ENCODE results near the gene PIK3C2B.
"Not testable (repeated sequence)": the region's sequence is repeated elsewhere in the genome, so short reads cannot be mapped to it uniquely, and the experiment has no call there.

PIK3C2B gene

GRCh38 chr1:204494281-204495077 lies at the start of gene PIK3C2B:
Gene PIK3C2B (minus strand): TSS chr1:204494805. CDS start chr1:204469802, 25,003 bp downstream.
- DNase-seq (ENCODE audit: low spot score): peak; percentile 99

DNA sequence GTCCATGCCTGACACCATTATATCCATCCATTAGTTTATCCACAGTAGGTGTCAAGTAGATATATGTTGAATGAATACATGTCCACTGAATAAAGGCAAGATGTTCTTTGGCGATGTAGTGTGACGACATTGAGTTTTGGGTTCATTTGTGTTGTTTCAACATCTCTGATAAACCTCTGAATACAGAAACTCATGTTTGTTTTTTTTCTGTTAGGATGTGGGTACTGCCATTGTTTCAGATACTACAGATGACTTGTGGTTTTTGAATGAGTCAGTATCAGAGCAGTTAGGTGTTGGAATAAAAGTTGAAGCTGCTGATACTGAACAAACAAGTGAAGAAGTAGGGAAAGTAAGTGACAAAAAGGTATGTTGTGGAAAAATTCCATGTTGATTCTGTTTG lies 49.7 kb upstream of the PIK3C2B start:
- no peak for DNase-seq (ENCODE audit: low spot score)

DNA sequence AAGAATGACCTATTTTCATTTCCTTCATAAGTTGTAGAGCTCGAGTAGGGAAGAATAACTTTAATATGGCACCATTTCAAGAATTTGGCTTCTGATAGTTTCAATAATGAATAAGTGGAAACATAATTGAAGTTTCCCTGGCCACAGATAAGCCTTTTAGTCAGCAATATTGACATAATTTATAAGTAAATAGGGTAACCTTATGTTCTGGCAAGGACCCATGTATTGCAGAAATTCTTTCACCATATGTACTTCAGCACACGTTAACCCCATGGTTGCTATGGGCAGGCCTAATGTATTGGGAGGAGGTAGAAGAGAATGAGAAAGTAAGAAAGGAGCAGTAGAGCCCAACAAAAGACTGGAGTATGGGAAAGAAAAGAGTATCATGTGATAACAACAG lies 47.0 kb upstream of the PIK3C2B start:
- no peak for DNase-seq (ENCODE audit: low spot score)

- no peak for DNase-seq (ENCODE audit: low spot score)
Observed at GRCh38 chr1:204532832-204533231, 38.2 kb upstream of the PIK3C2B start.

DNA sequence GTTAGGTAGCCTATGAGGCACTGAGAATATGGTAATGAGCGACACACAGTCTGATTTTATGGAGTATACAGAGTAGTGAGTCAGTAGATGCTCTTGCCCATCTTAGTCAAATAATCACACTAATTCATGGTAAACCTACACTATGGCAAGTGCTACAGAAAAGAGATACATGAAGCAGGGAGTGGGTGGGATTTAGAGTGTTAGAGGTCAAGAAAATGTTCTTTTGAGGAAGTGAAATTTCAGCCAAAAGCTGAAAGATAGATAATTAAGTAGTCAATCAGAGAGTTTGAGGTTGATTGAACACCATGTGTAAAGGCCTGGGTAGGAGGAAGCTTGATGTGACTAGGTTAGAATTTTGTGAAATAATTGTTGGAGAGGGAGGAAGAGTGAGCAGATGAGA lies 36.3 kb upstream of the PIK3C2B start:
- no peak for DNase-seq (ENCODE audit: low spot score)

DNA sequence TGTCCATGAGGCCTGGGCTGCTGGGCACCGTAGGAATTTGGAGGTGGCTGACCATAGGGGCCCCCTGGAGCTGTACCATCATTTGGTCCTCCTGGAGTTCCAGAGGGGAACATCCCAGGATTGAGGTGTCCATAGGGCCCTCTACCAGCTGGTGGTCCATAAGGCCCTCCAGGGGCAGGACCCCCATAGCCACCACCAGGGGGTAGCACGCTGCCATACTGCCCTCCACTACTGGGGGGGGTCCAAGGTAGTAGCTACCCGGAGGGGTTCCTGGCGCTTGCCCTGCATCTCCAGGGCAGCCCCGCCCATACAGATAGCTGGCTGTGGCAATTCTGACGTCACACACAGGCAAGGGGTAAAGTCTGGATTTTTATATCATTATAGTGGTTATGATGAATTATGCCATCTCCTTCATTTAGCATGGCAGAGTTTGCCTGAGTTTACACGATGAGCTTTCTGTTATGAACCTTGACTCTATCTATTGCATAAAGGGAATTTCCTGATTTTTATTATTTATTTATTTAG lies 34.8 kb upstream of the PIK3C2B start:
- DNase-seq (ENCODE audit: low spot score): peak; percentile 15

DNA sequence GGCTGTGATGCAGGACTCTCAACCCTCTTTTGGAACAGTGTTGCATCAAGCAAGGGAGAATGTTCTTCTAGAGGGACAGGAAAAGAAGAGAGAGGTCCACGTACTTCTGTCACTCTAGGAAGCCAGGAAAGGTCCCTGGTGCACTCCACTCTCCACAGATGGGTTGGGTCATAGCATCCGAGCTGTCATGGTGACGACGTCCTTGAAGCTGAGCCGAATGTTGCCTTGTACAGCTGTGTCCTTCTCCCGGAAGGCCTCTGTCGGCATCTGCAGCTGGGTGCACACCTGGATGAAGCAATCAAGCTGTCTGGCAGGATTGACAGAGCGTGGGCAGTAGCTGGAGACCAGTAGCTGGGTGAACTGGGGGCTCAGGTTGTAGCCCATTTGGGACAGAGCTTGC lies 34.1 kb upstream of the PIK3C2B start:
- DNase-seq (ENCODE audit: low spot score): no peak

DNA sequence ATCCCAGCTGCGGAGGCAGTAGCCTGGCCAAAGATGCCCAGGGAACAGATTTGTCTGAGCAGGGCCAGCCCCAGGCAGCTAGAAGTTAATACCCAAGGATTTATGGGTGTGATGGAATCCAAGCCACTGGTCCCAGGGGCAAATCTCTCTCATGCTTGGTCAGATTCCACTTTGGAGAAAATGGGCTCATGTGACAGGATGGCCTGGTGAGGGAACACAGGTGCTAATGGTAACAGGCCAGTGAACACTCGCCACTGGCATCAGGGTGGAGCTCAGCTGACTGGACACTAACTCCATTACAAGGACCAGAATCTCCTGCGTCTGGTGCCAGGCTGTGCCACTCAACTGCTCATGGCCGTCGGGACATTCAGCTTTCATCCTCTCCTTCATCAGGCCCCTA lies 33.6 kb upstream of the PIK3C2B start:
- no peak for DNase-seq (ENCODE audit: low spot score)

- no peak for DNase-seq (ENCODE audit: low spot score)
Observed at GRCh38 chr1:204524986-204525385, 30.4 kb upstream of the PIK3C2B start.

DNA sequence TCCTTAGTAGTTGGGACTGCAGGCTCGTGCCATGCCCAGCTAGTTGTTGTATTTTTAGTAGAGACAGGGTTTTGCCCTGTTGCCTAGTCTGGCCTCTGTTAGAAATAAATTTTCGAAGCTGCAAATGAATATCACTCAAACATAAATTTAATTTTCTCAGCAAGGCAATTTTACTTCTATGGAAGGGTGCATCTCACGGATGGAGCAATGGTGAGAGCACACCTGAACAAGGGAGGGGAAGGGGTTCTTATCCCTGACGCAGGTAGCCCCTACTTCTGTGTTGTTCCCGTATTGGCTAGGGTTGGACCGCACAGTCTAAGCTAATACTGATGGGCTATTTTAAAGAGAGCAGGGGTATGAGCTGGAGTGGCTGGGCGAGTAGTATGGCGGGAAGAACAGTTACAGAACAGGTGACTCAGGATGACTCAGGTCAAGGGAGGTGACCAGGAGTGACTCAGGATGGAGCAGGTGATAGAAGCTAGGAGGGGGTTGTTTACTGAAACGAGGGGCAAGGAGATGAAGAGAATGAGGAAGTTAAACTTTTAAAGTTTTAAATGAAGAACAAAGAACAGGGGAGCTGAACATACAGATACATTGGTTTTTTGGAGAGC lies 29.1 kb upstream of the PIK3C2B start:
- DNase-seq (ENCODE audit: low spot score): no peak

DNA sequence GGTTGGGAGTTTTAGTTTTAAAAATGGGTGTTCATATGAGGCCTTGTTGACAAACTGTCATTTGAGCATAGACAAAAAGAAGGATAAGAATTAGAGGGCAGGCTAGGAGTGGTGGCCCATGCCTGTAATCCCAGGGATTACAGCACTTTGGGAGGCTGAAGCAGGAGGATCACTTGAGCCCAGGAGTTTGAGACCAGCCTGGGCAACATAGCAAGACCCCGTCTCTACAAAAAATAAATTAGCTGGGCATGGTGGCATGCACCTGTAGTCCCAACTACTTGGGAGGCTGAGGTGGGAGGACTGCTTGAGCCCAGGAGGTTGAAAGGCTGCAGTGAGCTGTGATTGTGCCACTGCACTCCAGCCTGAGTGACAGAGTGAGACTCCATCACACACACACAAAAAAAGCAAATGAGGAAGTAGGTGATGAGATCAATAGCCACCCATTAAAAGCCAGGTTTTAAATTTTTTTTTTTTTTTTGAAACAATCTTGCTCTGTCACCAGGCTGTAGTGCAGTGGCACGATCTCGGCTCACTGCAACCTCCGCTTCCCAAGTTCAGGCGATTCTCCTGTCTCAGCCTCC lies 27.4 kb upstream of the PIK3C2B start:
- DNase-seq (ENCODE audit: low spot score): not testable (repeated sequence)

DNA sequence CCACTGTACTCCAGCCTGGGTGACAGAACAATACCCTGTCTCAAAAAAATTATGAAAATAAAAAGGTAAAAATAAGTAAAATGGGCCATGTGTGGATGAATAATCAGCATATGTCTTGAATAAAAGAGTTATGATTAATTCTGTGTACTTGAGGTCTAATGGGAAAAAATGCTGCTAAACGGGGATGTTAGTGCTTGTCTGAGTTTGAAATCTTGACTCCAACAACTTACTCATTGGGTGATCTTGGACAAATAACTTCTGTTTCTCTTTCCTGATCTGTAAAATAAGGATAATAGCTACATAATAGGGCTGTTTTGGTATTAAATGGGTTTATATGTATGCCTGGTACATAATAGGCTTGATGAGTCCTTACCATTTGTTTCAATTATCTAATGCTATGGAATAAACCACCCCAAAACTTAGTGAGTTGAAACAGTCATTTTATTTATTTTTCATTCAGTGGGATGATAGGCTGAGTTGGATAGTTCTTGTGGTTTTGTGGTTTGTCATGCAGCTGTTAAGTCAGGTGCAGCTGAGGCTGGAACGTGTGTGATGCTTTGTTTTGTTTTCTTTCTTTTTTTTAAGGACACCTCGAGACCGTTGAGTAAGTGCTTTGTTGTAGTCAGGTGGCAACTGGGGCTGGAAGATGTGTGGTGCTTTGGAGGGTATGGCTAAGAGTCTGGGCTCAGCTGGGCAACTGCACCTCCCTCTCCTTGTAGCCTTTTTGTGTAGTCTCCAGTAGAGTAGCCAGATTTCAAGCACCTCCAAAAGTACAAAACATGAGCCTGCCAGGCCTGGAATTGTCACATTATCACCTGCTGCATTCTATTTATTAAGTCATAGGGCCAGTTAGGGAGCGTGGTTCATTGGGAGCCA lies 26.5 kb upstream of the PIK3C2B start:
- DNase-seq (ENCODE audit: low spot score): no peak

- not testable (repeated sequence) for DNase-seq (ENCODE audit: low spot score)
Observed at GRCh38 chr1:204517382-204517781, 22.8 kb upstream of the PIK3C2B start.

GRCh38 chr1:204516180-204516879 lies 21.7 kb upstream of the PIK3C2B start, which contains the start of gene MDM4:
Gene MDM4 (plus strand): TSS chr1:204516406. CDS start chr1:204525519, 9,113 bp downstream.
- peak; percentile 94 for DNase-seq (ENCODE audit: low spot score)

GRCh38 chr1:204514828-204515227 lies 20.2 kb upstream of the PIK3C2B start:
- DNase-seq (ENCODE audit: low spot score): no peak

GRCh38 chr1:204513117-204513716 lies 18.6 kb upstream of the PIK3C2B start:
- DNase-seq (ENCODE audit: low spot score): no peak

- no peak for DNase-seq (ENCODE audit: low spot score)
Observed at GRCh38 chr1:204511366-204511765, 16.8 kb upstream of the PIK3C2B start.

GRCh38 chr1:204509186-204509635 lies 14.6 kb upstream of the PIK3C2B start:
- no peak for DNase-seq (ENCODE audit: low spot score)

- DNase-seq (ENCODE audit: low spot score): peak; percentile 61
Observed at GRCh38 chr1:204507317-204508105, 12.9 kb upstream of the PIK3C2B start.

GRCh38 chr1:204506969-204507316 lies 12.3 kb upstream of the PIK3C2B start:
- peak; percentile 37 for DNase-seq (ENCODE audit: low spot score)
